ENCODE results near the gene NR6A1.

GRCh38 chr9:124759327-124759726, 11.8 kb downstream of the NR6A1 start:
- no peak for TF ChIP-seq CTCF (IDR thresholded peaks at IDR 0.05; ENCODE audit: control extremely low read depth in 1 of 3, insufficient read depth in 1 of 3, low read depth in 1 of 3, low read length in 3 of 3)
- no peak for TF ChIP-seq MAFK (IDR thresholded peaks at IDR 0.05; ENCODE audit: low read depth, low read length)
- no peak for TF ChIP-seq CHD2 (IDR thresholded peaks at IDR 0.05; ENCODE audit: low read length)
- no peak for TF ChIP-seq BRCA1 (IDR thresholded peaks at IDR 0.05; ENCODE audit: low read depth, low read length)
- TF ChIP-seq SRF (IDR thresholded peaks at IDR 0.05; ENCODE audit: low read depth, low read length): no peak
- TF ChIP-seq EZH2 (IDR thresholded peaks at IDR 0.05; ENCODE audit: low read depth, low read length, severe bottlenecking): no peak
- TF ChIP-seq NRF1 (IDR thresholded peaks at IDR 0.05; ENCODE audit: low read depth, low read length): no peak
- TF ChIP-seq ATF3 (IDR thresholded peaks at IDR 0.05; ENCODE audit: insufficient read depth, low read depth, low read length): no peak
- TF ChIP-seq TAF1 (IDR thresholded peaks at IDR 0.05; ENCODE audit: low read depth, low read length): no peak
- no peak for TF ChIP-seq POLR2AphosphoS5 (IDR thresholded peaks at IDR 0.05; ENCODE audit: low read depth, low read length)
- TF ChIP-seq POLR2A (IDR thresholded peaks at IDR 0.05; ENCODE audit: control extremely low read depth in 1 of 2, low read depth in 2 of 2, low read length in 2 of 2): no peak
- no peak for TF ChIP-seq MAX (IDR thresholded peaks at IDR 0.05)
- no peak for TF ChIP-seq EP300 (IDR thresholded peaks at IDR 0.05; ENCODE audit: borderline replicate concordance in 1 of 2, low read depth in 2 of 2, low read length in 2 of 2)
- no peak for TF ChIP-seq USF2 (IDR thresholded peaks at IDR 0.05; ENCODE audit: low read length)

Data from H1 (cell line).